Hypothalamus (tissue), 51 donors: ENCODE data around the gene SEC24B.
A peak's percentile ranks its signal among the peaks of the same experiment; 100 is the strongest.

Experiments
- DNase-seq, 51 donors: peaks; one replicate each; lab custom pipeline; 2025; lab: John Stamatoyannopoulos, UW

SEC24B gene

GRCh38 chr4:109433205-109434006, at the start of gene SEC24B:
Gene SEC24B, plus strand, starts transcription at chr4:109433815. Its CDS starts 55 bp downstream, at chr4:109433870.
- DNase-seq = peak; percentile 9 to 99 (median 79)

- DNase-seq = no peak
These were observed 49.8 kb upstream of the SEC24B start for GRCh38 chr4:109383823-109384222.

- no peak for DNase-seq
These were observed 48.4 kb upstream of the SEC24B start for GRCh38 chr4:109385260-109385659.

- DNase-seq = no peak
These were observed 44.1 kb upstream of the SEC24B start for GRCh38 chr4:109389369-109390114.

GRCh38 chr4:109390115-109390768, 43.4 kb upstream of the SEC24B start:
- DNase-seq = no peak

GRCh38 chr4:109395694-109396093, 37.9 kb upstream of the SEC24B start:
- DNase-seq = no peak

- DNase-seq = no peak
These were observed 34.7 kb upstream of the SEC24B start for GRCh38 chr4:109398928-109399327.

GRCh38 chr4:109406337-109406931, 27.2 kb upstream of the SEC24B start:
- peak in 6 of 51 donors; percentile 1 to 17 (median 7) for DNase-seq

- no peak for DNase-seq
These were observed 26.4 kb upstream of the SEC24B start for GRCh38 chr4:109407027-109407737.

- DNase-seq = no peak
These were observed 24.9 kb upstream of the SEC24B start for GRCh38 chr4:109408711-109409110.

- DNase-seq = no peak
These were observed 23.4 kb upstream of the SEC24B start for GRCh38 chr4:109410226-109410625.

GRCh38 chr4:109410776-109411175, 22.8 kb upstream of the SEC24B start:
- DNase-seq = no peak

- DNase-seq = peak in 31 of 51 donors; percentile 2 to 50 (median 24)
These were observed 21.7 kb upstream of the SEC24B start for GRCh38 chr4:109411964-109412363.

GRCh38 chr4:109412776-109413175, 20.8 kb upstream of the SEC24B start:
- DNase-seq = no peak

- DNase-seq = peak in 1 of 51 donors; percentile 3
These were observed 18.7 kb upstream of the SEC24B start for GRCh38 chr4:109414938-109415337.

- no peak for DNase-seq
These were observed 15.0 kb upstream of the SEC24B start for GRCh38 chr4:109418588-109418987.

- no peak for DNase-seq
These were observed 13.9 kb upstream of the SEC24B start for GRCh38 chr4:109419679-109420078.

GRCh38 chr4:109424093-109424841, 9.3 kb upstream of the SEC24B start:
- no peak for DNase-seq

GRCh38 chr4:109425405-109425804, 8.2 kb upstream of the SEC24B start:
- DNase-seq = no peak

GRCh38 chr4:109429545-109429944, 4.1 kb upstream of the SEC24B start:
- no peak for DNase-seq
